Sigmoid colon (tissue), 4 donors: Measurements from ENCODE around the gene FAM53A.

Experiments
- CTCF ChIP-seq, 4 experiments: fragments of 450-650 bp in 3 of 4; fragments of 200-600 bp in 1 of 4; IDR thresholded peaks; one replicate each; pipeline ENCODE4 v1.5.1; 2016 to 2019; ENCODE audit warnings: antibody characterized with exemption in 4 of 4, mild to moderate bottlenecking in 3 of 4, moderate library complexity in 2 of 4
- EP300 ChIP-seq, 4 donors: sonication (generic); formaldehyde crosslinking; IDR thresholded peaks; one replicate each; pipeline ENCODE4 v1.6.1; 2017; ENCODE audit warnings: antibody characterized with exemption in 4 of 4
- POLR2AphosphoS5 ChIP-seq, 4 donors: sonication (generic); formaldehyde crosslinking; IDR thresholded peaks; one replicate each; pipeline ENCODE4 v1.6.1; 2017; ENCODE audit warnings: antibody characterized with exemption in 4 of 4

DNA sequence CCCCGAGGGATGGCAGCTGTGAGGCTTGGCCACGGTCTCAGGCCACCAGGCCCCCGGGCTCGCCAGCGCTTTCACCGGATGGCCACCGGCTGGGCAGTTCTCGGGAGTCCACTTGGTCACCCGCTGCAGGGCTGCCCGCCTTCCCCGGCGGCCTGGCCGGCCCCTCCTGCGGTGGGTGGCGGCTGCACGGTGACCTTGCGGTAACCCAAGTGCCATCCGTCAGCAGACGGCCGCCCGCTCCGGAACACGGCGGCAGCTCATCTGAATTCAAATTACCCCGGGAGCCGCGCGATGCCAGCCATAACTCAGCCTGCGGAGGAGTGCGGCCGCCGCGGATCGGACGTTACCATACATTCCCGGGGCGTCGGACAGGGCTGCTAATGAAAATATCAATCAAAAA lies 60.7 kb downstream of the FAM53A start:
- TF ChIP-seq CTCF (IDR thresholded peaks at IDR 0.05) = no peak
- no peak for TF ChIP-seq POLR2AphosphoS5 (IDR thresholded peaks at IDR 0.05)
- TF ChIP-seq EP300 (IDR thresholded peaks at IDR 0.05) = no peak
